ENCODE results near the gene ATAD3B.
"Not testable (repeated sequence)": the region's sequence is repeated elsewhere in the genome, so short reads cannot be mapped to it uniquely, and the experiment has no call there.

ATAD3B gene

GRCh38 chr1:1433804-1434130 is 37.8 kb upstream of the ATAD3B start:
- no peak for DNase-seq (ENCODE audit: low read depth)

- no peak for DNase-seq (ENCODE audit: low read depth)
Measured at GRCh38 chr1:1434131-1434823, 37.3 kb upstream of the ATAD3B start.

- DNase-seq (ENCODE audit: low read depth) = no peak
Measured at GRCh38 chr1:1434824-1435105, 36.8 kb upstream of the ATAD3B start.

GRCh38 chr1:1435106-1435903 is 36.3 kb upstream of the ATAD3B start, which contains the start of gene VWA1:
TSS of gene VWA1 (plus strand) at chr1:1435690. CDS start at chr1:1435749, 59 bp downstream.
- DNase-seq (ENCODE audit: low read depth) = no peak

GRCh38 chr1:1435911-1436629 is 35.5 kb upstream of the ATAD3B start:
- no peak for DNase-seq (ENCODE audit: low read depth)

GRCh38 chr1:1436630-1437032 is 34.9 kb upstream of the ATAD3B start:
- no peak for DNase-seq (ENCODE audit: low read depth)

- DNase-seq (ENCODE audit: low read depth) = no peak
Measured at GRCh38 chr1:1437033-1437903, 34.3 kb upstream of the ATAD3B start.

- no peak for DNase-seq (ENCODE audit: low read depth)
Measured at GRCh38 chr1:1437904-1438376, 33.6 kb upstream of the ATAD3B start.

GRCh38 chr1:1438531-1439381 is 32.8 kb upstream of the ATAD3B start:
- DNase-seq (ENCODE audit: low read depth) = no peak

- DNase-seq (ENCODE audit: low read depth) = no peak
Measured at GRCh38 chr1:1439546-1440261, 31.9 kb upstream of the ATAD3B start.

GRCh38 chr1:1440262-1441001 is 31.1 kb upstream of the ATAD3B start:
- no peak for DNase-seq (ENCODE audit: low read depth)

GRCh38 chr1:1441002-1441888 is 30.3 kb upstream of the ATAD3B start:
- no peak for DNase-seq (ENCODE audit: low read depth)

- DNase-seq (ENCODE audit: low read depth) = no peak
Measured at GRCh38 chr1:1442069-1442770, 29.3 kb upstream of the ATAD3B start.

GRCh38 chr1:1446631-1447030 is 24.9 kb upstream of the ATAD3B start:
- DNase-seq (ENCODE audit: low read depth) = not testable (repeated sequence)

- no peak for DNase-seq (ENCODE audit: low read depth)
Measured at GRCh38 chr1:1449099-1449739, 22.3 kb upstream of the ATAD3B start, which contains the start of gene ATAD3C. TSS of gene ATAD3C (plus strand) at chr1:1449689. CDS start at chr1:1450684, 995 bp downstream.

GRCh38 chr1:1450616-1451015 is 20.9 kb upstream of the ATAD3B start:
- DNase-seq (ENCODE audit: low read depth) = not testable (repeated sequence)

- DNase-seq (ENCODE audit: low read depth) = no peak
Measured at GRCh38 chr1:1451696-1452364, 19.7 kb upstream of the ATAD3B start.

All from HS-27A (cell line).